Measurements from ENCODE around the gene ARID3C. TPM values are rescaled to one million over a fixed set of nuclear protein-coding genes. Genes with fewer than 3 reads are reported as not detected.
A peak's percentile ranks its signal among the peaks of the same experiment; 100 is the strongest.

The ARID3C gene
- total RNA-seq, 6 experiments from 2014 or later = 1.7 to 6.7 (median 2.5) TPM

- intact Hi-C loops (cut with DNase I) = no loop called here
- Histone ChIP-seq H3K27ac (peak within 1 kb of the TSS; percentile 36 to 79 (median 72)), H3K27me3 (no peaks in the 10 kb centered on the region), H3K4me1 (peaks cover 0 to 42% (median 18%) of the 10 kb centered on the region in 4 donors), H3K9me3 (no peaks in the 10 kb centered on the region), H3K36me3 (peaks cover 0 to 6% (median 0%) of the 10 kb centered on the region in 4 donors), H3K4me3 (peak within 1 kb of the TSS; percentile 50 to 91 (median 87))
- ATAC-seq = peak; percentile 89 to 94 (median 91)
- 0% methylated on average over 5 of the region's 74 CpGs for WGBS (ENCODE audit: insufficient coverage, low coverage, low lambda C conversion rate, missing lambda C conversion rate)
- TF ChIP-seq, protein P1, sequence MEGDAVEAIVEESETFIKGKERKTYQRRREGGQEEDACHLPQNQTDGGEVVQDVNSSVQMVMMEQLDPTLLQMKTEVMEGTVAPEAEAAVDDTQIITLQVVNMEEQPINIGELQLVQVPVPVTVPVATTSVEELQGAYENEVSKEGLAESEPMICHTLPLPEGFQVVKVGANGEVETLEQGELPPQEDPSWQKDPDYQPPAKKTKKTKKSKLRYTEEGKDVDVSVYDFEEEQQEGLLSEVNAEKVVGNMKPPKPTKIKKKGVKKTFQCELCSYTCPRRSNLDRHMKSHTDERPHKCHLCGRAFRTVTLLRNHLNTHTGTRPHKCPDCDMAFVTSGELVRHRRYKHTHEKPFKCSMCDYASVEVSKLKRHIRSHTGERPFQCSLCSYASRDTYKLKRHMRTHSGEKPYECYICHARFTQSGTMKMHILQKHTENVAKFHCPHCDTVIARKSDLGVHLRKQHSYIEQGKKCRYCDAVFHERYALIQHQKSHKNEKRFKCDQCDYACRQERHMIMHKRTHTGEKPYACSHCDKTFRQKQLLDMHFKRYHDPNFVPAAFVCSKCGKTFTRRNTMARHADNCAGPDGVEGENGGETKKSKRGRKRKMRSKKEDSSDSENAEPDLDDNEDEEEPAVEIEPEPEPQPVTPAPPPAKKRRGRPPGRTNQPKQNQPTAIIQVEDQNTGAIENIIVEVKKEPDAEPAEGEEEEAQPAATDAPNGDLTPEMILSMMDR (IDR thresholded peaks at IDR 0.05) = no peak
- peak; percentile 94 for TF ChIP-seq POLR2A (IDR thresholded peaks at IDR 0.05)
- DNase-seq = peak; percentile 96 to 97 (median 97)
Observed at GRCh38 chr9:34637356-34638137, 8.7 kb upstream of the ARID3C start, which contains the start of gene SIGMAR1. Gene SIGMAR1 (minus strand): TSS chr9:34637787. CDS start chr9:34637697, 90 bp downstream.

- H3K9me3 ChIP-seq = no peaks in the 10 kb centered on the region
- ATAC-seq (peak; percentile 11 to 45 (median 38)), DNase-seq (peak in 1 of 3 donors; percentile 79)
- TF ChIP-seq, protein P1 (IDR thresholded peaks at IDR 0.05) = no peak
- TF ChIP-seq POLR2A (IDR thresholded peaks at IDR 0.05) = no peak
- H3K4me1 ChIP-seq = peaks cover 0 to 42% (median 18%) of the 10 kb centered on the region in 4 donors
- H3K4me3 ChIP-seq = peak overlapping the region; percentile 50 to 91 (median 87)
- no peaks in the 10 kb centered on the region for H3K27me3 ChIP-seq
- peak overlapping the region; percentile 36 to 79 (median 72) for H3K27ac ChIP-seq
- intact Hi-C loops (cut with DNase I) = no loop called here
- WGBS (ENCODE audit: insufficient coverage, low coverage, low lambda C conversion rate, missing lambda C conversion rate) = 1% methylated on average over 10 of the region's 23 CpGs
- H3K36me3 ChIP-seq = peaks cover 0 to 6% (median 0%) of the 10 kb centered on the region in 4 donors
Observed at GRCh38 chr9:34636791-34637355, 8.0 kb upstream of the ARID3C start.

- ATAC-seq (no peak), DNase-seq (no peak)
- Histone ChIP-seq H3K36me3 (peaks cover 0 to 6% (median 0%) of the 10 kb centered on the region in 4 donors), H3K27me3 (no peaks in the 10 kb centered on the region), H3K4me1 (peaks cover 0 to 38% (median 12%) of the 10 kb centered on the region in 4 donors), H3K9me3 (no peaks in the 10 kb centered on the region), H3K4me3 (no peak overlapping the region), H3K27ac (no peak overlapping the region)
- intact Hi-C loops (cut with DNase I) = no loop called here
- WGBS (ENCODE audit: insufficient coverage, low coverage, low lambda C conversion rate, missing lambda C conversion rate) = 52% methylated on average over 7 of the region's 14 CpGs
- no peak for TF ChIP-seq POLR2A (IDR thresholded peaks at IDR 0.05)
- TF ChIP-seq, protein P1 (IDR thresholded peaks at IDR 0.05) = no peak
Observed at GRCh38 chr9:34635556-34635955, 6.7 kb upstream of the ARID3C start.

DNA sequence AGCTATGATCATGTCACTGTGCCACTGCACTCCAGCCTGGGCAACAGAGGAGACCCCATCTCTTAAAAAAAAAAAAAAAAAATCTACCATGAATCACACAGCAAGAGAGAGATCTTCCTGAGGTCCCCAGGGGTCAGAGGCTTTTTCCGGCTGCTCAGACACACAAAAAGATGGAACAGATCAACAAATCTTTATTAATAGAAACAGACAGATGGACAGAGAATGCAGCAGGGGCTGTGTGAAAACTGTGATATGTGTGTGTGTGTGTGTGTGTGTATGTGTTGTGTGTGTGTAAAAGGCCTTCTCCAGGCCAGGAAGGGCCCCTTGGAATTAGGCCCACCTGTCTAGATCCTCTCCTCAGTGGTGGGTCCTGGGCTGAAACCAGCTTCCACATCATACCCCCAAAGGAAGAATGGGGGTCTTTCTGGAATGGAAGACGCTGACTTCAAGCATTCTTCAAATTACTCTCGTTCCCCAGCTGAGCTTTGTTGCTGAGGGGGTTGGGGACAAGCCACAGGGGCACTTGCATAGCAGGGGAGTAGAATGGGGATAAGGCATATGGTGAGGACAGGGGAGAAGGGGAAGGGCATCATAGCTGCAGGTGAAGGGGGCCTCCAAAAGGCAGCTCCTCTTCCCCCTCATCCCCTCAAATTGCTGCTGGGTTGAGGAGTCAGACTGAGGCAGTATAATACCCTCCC is 5.8 kb upstream of the ARID3C start:
- no peak for TF ChIP-seq POLR2A (IDR thresholded peaks at IDR 0.05)
- TF ChIP-seq, protein P1 (IDR thresholded peaks at IDR 0.05) = no peak
- no peaks in the 10 kb centered on the region for H3K27me3 ChIP-seq
- 60% methylated on average over 3 of the region's 3 CpGs for WGBS (ENCODE audit: insufficient coverage, low coverage, low lambda C conversion rate, missing lambda C conversion rate)
- no peak overlapping the region for H3K27ac ChIP-seq
- no peaks in the 10 kb centered on the region for H3K9me3 ChIP-seq
- peaks cover 0 to 6% (median 0%) of the 10 kb centered on the region in 4 donors for H3K36me3 ChIP-seq
- DNase-seq = no peak
- ATAC-seq = no peak
- no peak overlapping the region for H3K4me3 ChIP-seq
- peaks cover 0 to 44% (median 15%) of the 10 kb centered on the region in 4 donors for H3K4me1 ChIP-seq
- intact Hi-C loops (cut with DNase I) = no loop called here
